ENCODE results near the gene CCDC144A. TPM values are rescaled to one million over a fixed set of nuclear protein-coding genes. Genes with fewer than 3 reads are reported as not detected.
"Not testable (repeated sequence)": the region's sequence is repeated elsewhere in the genome, so short reads cannot be mapped to it uniquely, and the experiment has no call there.

The CCDC144A gene
- total and polyA plus RNA-seq, 5 donors, result 1.9 to 5.9 (median 4.6) TPM

GRCh38 chr17:16758177-16758576, 68.1 kb downstream of the CCDC144A start:
- ATAC-seq; H3K27ac ChIP-seq (ENCODE audit: low read length); H3K9me3 ChIP-seq (ENCODE audit: control insufficient read depth, low read length); H3K4me3 ChIP-seq (ENCODE audit: low read length); DNase-seq; H3K4me1 ChIP-seq (ENCODE audit: control insufficient read depth, insufficient read depth, low read length); H3K27me3 ChIP-seq (ENCODE audit: control insufficient read depth, insufficient read depth); intact Hi-C loops (cut with DNase I): not testable (repeated sequence)
- 87% methylated on average over 3 of the region's 3 CpGs for WGBS

- ATAC-seq; H3K27ac ChIP-seq (ENCODE audit: low read length); H3K4me3 ChIP-seq (ENCODE audit: low read length); H3K9me3 ChIP-seq (ENCODE audit: control insufficient read depth, low read length); DNase-seq; H3K27me3 ChIP-seq (ENCODE audit: control insufficient read depth, insufficient read depth); H3K4me1 ChIP-seq (ENCODE audit: control insufficient read depth, insufficient read depth, low read length); intact Hi-C loops (cut with DNase I): not testable (repeated sequence)
- WGBS, result 90% methylated on average over 2 of the region's 2 CpGs
Measured at GRCh38 chr17:16768290-16769175, 78.5 kb downstream of the CCDC144A start.

GRCh38 chr17:16772394-16773145, 82.5 kb downstream of the CCDC144A start:
- intact Hi-C loops (cut with DNase I); DNase-seq; H3K27me3 ChIP-seq (ENCODE audit: control insufficient read depth, insufficient read depth); ATAC-seq; H3K27ac ChIP-seq (ENCODE audit: low read length); H3K9me3 ChIP-seq (ENCODE audit: control insufficient read depth, low read length); H3K4me1 ChIP-seq (ENCODE audit: control insufficient read depth, insufficient read depth, low read length); H3K4me3 ChIP-seq (ENCODE audit: low read length): not testable (repeated sequence)
- 87% methylated on average over 2 of the region's 4 CpGs for WGBS

- no CpG with 5 or more reads among the region's 2 CpGs for WGBS
- H3K9me3 ChIP-seq (ENCODE audit: control insufficient read depth, low read length); H3K27ac ChIP-seq (ENCODE audit: low read length); H3K4me3 ChIP-seq (ENCODE audit: low read length); intact Hi-C loops (cut with DNase I); H3K27me3 ChIP-seq (ENCODE audit: control insufficient read depth, insufficient read depth); DNase-seq; H3K4me1 ChIP-seq (ENCODE audit: control insufficient read depth, insufficient read depth, low read length): not testable (repeated sequence)
- peak in 1 of 2 donors; percentile 47 for ATAC-seq
Measured at GRCh38 chr17:16773146-16773522, 83.1 kb downstream of the CCDC144A start.

GRCh38 chr17:16787851-16788250, 97.8 kb downstream of the CCDC144A start:
- H3K9me3 ChIP-seq (ENCODE audit: control insufficient read depth, low read length); DNase-seq; H3K4me1 ChIP-seq (ENCODE audit: control insufficient read depth, insufficient read depth, low read length); H3K4me3 ChIP-seq (ENCODE audit: low read length); intact Hi-C loops (cut with DNase I); H3K27ac ChIP-seq (ENCODE audit: low read length); H3K27me3 ChIP-seq (ENCODE audit: control insufficient read depth, insufficient read depth): not testable (repeated sequence)
- 51% methylated on average over 5 of the region's 5 CpGs for WGBS
- ATAC-seq, result peak in 1 of 2 donors; percentile 32

- 85% methylated on average over 4 of the region's 11 CpGs for WGBS
Measured at GRCh38 chr17:16788889-16789536, 99.0 kb downstream of the CCDC144A start.

GRCh38 chr17:16789622-16790021, 99.6 kb downstream of the CCDC144A start:
- H3K9me3 ChIP-seq (ENCODE audit: control insufficient read depth, low read length); DNase-seq; intact Hi-C loops (cut with DNase I); H3K4me3 ChIP-seq (ENCODE audit: low read length); ATAC-seq; H3K27me3 ChIP-seq (ENCODE audit: control insufficient read depth, insufficient read depth); H3K27ac ChIP-seq (ENCODE audit: low read length); H3K4me1 ChIP-seq (ENCODE audit: control insufficient read depth, insufficient read depth, low read length): not testable (repeated sequence)
- WGBS, result 91% methylated on average over 3 of the region's 3 CpGs

More at GRCh38 chr17:16788889-16789536, 99.0 kb downstream of the CCDC144A start:
- H3K27ac ChIP-seq (ENCODE audit: low read length); H3K4me3 ChIP-seq (ENCODE audit: low read length); H3K9me3 ChIP-seq (ENCODE audit: control insufficient read depth, low read length); H3K27me3 ChIP-seq (ENCODE audit: control insufficient read depth, insufficient read depth); intact Hi-C loops (cut with DNase I); H3K4me1 ChIP-seq (ENCODE audit: control insufficient read depth, insufficient read depth, low read length); DNase-seq; ATAC-seq: not testable (repeated sequence)

- peak in 1 of 2 donors; percentile 18 for ATAC-seq
- H3K4me3 ChIP-seq (ENCODE audit: low read length); H3K9me3 ChIP-seq (ENCODE audit: control insufficient read depth, low read length); H3K27ac ChIP-seq (ENCODE audit: low read length); H3K4me1 ChIP-seq (ENCODE audit: control insufficient read depth, insufficient read depth, low read length); DNase-seq; intact Hi-C loops (cut with DNase I); H3K27me3 ChIP-seq (ENCODE audit: control insufficient read depth, insufficient read depth): not testable (repeated sequence)
- WGBS, result 92% methylated on average over 7 of the region's 9 CpGs
Measured at GRCh38 chr17:16790313-16790871, 100.4 kb downstream of the CCDC144A start.

GRCh38 chr17:16794215-16794614, 104.2 kb downstream of the CCDC144A start:
- H3K27ac ChIP-seq (ENCODE audit: low read length); H3K4me3 ChIP-seq (ENCODE audit: low read length); DNase-seq; intact Hi-C loops (cut with DNase I); H3K27me3 ChIP-seq (ENCODE audit: control insufficient read depth, insufficient read depth); ATAC-seq; H3K4me1 ChIP-seq (ENCODE audit: control insufficient read depth, insufficient read depth, low read length); H3K9me3 ChIP-seq (ENCODE audit: control insufficient read depth, low read length): not testable (repeated sequence)
- 41% methylated on average over 3 of the region's 5 CpGs for WGBS

- H3K9me3 ChIP-seq (ENCODE audit: control insufficient read depth, low read length); H3K27ac ChIP-seq (ENCODE audit: low read length); H3K27me3 ChIP-seq (ENCODE audit: control insufficient read depth, insufficient read depth); DNase-seq; intact Hi-C loops (cut with DNase I); H3K4me3 ChIP-seq (ENCODE audit: low read length); H3K4me1 ChIP-seq (ENCODE audit: control insufficient read depth, insufficient read depth, low read length); ATAC-seq: not testable (repeated sequence)
- 94% methylated on average over 6 of the region's 7 CpGs for WGBS
Measured at GRCh38 chr17:16795894-16796293, 105.9 kb downstream of the CCDC144A start.
